GM06990 (cell line): ENCODE measurements around the gene MYO16.

Source experiments
- DNase-seq: peaks from one replicate; pipeline ENCODE4 v3.0.0-alpha.2; 2011; ENCODE audit not compliant: insufficient read length; ENCODE audit errors: extremely low read depth
- H3K27me3 ChIP-seq: replicated peaks from 2 replicates; pipeline ENCODE4 v1.6.0; 2011; ENCODE audit warnings: low read length; ENCODE audit not compliant: control insufficient read depth, insufficient read depth
- H3K36me3 ChIP-seq: 2 replicates; pipeline ENCODE4 v1.5.1; 2011; ENCODE audit warnings: low read length; ENCODE audit not compliant: control insufficient read depth, insufficient read depth
- H3K4me3 ChIP-seq: replicated peaks from 2 replicates; pipeline ENCODE4 v1.5.1; 2011; ENCODE audit warnings: low read depth, mild to moderate bottlenecking, control low read depth, low read length
- CTCF ChIP-seq: IDR thresholded peaks from 2 replicates; pipeline ENCODE4 v1.5.1; 2011; ENCODE audit warnings: low read length, control low read depth, mild to moderate bottlenecking, inconsistent platforms; ENCODE audit not compliant: insufficient read depth, poor library complexity, severe bottlenecking

Gene MYO16

DNA sequence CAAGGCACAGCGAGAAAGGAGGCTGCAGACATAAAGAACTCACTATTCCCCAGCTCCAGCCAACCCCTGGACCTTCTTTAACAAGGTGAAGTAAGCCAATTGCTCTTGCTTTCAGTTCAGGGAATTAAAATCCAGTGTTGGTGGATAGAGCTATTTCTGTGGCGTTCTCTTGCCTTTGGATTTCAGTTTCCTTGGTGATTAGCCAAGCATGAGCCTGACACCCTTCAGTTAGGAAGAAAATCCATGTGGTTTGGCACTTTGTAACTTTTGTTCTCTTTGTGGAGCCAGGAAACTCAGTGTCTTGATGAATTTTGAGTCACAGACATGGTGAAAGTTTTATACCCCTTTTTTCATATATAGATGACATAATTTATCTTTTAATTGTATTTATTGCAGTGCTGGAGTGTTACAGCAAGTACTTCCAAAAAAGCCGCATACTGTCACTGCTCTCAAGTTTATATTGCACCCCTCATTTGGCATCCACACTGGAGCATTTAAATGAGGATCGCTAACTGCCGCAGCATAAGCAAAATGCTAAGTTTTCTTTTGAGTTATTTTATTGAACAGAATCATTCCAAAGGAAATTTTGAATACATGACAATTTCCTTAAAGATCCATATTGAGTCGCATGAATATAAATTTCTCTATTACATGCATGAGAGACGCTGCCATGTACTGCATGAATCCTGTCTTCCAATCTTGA lies 406.8 kb downstream of the MYO16 start:
- Histone ChIP-seq H3K4me3 (no peak overlapping the region), H3K27me3 (no peaks in the 10 kb centered on the region), H3K36me3 (no peaks in the 10 kb centered on the region)
- no peak for DNase-seq
- no peak for TF ChIP-seq CTCF

DNA sequence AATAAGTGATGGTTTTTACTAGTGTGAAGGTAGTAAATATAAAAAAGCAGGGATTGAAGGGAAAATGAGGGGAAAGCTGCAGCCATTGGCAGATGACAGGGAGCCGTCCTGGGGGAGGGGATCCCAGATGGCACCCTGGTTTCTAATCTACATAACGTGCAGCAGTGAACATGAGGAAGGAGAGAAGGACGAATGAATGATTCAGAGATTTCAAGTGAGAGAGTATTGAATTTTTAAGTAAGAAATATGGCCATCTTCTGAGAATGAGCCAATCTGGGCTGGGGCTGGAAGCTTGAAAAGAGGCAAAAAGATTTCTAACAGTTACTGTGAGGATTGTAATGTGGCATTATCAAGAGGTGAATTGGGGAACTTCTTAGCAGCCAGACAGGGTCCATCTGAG lies 414.2 kb downstream of the MYO16 start:
- Histone ChIP-seq H3K4me3 (no peak overlapping the region), H3K36me3 (no peaks in the 10 kb centered on the region), H3K27me3 (no peaks in the 10 kb centered on the region)
- no peak for DNase-seq
- no peak for TF ChIP-seq CTCF

DNA sequence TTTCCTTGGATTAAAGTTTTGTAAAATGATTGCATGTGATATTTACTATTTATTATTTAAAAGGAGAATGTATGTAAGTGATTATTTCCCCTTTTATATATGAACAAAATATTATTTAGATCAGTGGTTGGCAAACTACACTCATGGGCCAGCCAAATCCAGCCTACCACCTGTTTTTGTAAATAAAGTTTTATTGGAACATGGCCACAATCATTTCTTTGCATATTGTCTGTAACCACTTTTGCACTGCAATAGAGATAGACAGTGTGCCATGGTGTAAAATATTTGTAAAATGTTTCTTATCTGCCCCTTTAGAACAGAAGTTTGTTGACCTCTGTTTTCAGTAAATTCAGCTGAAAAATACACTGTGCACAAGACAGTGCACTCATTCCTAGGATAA lies 426.4 kb downstream of the MYO16 start:
- H3K36me3 ChIP-seq = no peaks in the 10 kb centered on the region
- TF ChIP-seq CTCF = no peak
- no peaks in the 10 kb centered on the region for H3K27me3 ChIP-seq
- DNase-seq = no peak
- no peak overlapping the region for H3K4me3 ChIP-seq

DNA sequence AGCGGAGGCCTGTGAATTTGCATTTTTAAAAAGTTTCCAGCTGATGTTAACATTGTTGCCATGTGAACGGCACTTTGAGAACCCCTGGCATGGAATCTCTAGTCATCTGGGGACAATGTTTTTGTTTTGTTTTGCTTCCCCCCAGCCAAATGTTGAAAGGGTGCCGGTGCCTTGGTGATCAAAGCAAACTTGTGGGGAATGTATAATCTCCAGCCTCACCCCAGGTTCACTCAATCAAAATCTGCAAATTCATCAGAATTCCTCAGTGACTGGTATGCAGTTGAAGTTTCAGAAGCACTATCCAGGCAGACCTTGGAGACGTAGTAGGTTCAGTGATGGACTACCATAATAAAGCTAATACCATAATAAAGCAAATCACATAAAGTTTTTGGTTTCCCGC lies 428.7 kb downstream of the MYO16 start:
- H3K36me3 ChIP-seq = no peaks in the 10 kb centered on the region
- TF ChIP-seq CTCF = no peak
- DNase-seq = no peak
- no peaks in the 10 kb centered on the region for H3K27me3 ChIP-seq
- H3K4me3 ChIP-seq = no peak overlapping the region

GRCh38 chr13:109072505-109072904 lies 443.1 kb downstream of the MYO16 start:
- no peak for TF ChIP-seq CTCF
- Histone ChIP-seq H3K4me3 (no peak overlapping the region), H3K27me3 (no peaks in the 10 kb centered on the region), H3K36me3 (no peaks in the 10 kb centered on the region)
- DNase-seq = no peak

- no peak for TF ChIP-seq CTCF
These were observed 445.0 kb downstream of the MYO16 start for GRCh38 chr13:109074436-109074835.

More at GRCh38 chr13:109074436-109074835, 445.0 kb downstream of the MYO16 start:
- no peak overlapping the region for H3K4me3 ChIP-seq
- no peak for DNase-seq
- no peaks in the 10 kb centered on the region for H3K36me3 ChIP-seq
- H3K27me3 ChIP-seq = no peaks in the 10 kb centered on the region
